GM19351 (cell line): ENCODE data around the gene BBX.

Experiments
- ATAC-seq: cut with Tn5 transposase; IDR thresholded peaks from one replicate; pipeline ENCODE4 v1.9.1; 2021; ENCODE audit warnings: mild to moderate bottlenecking, moderate library complexity; ENCODE audit not compliant: unreplicated experiment

Gene BBX

GRCh38 chr3:107794664-107795443, 272.1 kb downstream of the BBX start:
- ATAC-seq: no peak

GRCh38 chr3:107795514-107796094, 272.8 kb downstream of the BBX start:
- ATAC-seq: no peak

GRCh38 chr3:107796791-107797190, 274.0 kb downstream of the BBX start:
- no peak for ATAC-seq

- ATAC-seq: no peak
Observed at GRCh38 chr3:107797586-107797985, 274.8 kb downstream of the BBX start.

- no peak for ATAC-seq
Observed at GRCh38 chr3:107798381-107798780, 275.6 kb downstream of the BBX start.

- no peak for ATAC-seq
Observed at GRCh38 chr3:107800710-107801109, 277.9 kb downstream of the BBX start.

- ATAC-seq: no peak
Observed at GRCh38 chr3:107803170-107803569, 280.4 kb downstream of the BBX start.

GRCh38 chr3:107806021-107806420, 283.3 kb downstream of the BBX start:
- ATAC-seq: no peak

- no peak for ATAC-seq
Observed at GRCh38 chr3:107806536-107806935, 283.8 kb downstream of the BBX start.

- ATAC-seq: no peak
Observed at GRCh38 chr3:107810171-107811071, 287.7 kb downstream of the BBX start.

GRCh38 chr3:107813026-107813425, 290.3 kb downstream of the BBX start:
- ATAC-seq: no peak

GRCh38 chr3:107816107-107816506, 293.3 kb downstream of the BBX start:
- no peak for ATAC-seq

GRCh38 chr3:107817076-107817475, 294.3 kb downstream of the BBX start:
- ATAC-seq: no peak

- ATAC-seq: no peak
Observed at GRCh38 chr3:107818025-107818424, 295.3 kb downstream of the BBX start.

- no peak for ATAC-seq
Observed at GRCh38 chr3:107819656-107820055, 296.9 kb downstream of the BBX start.

- ATAC-seq: no peak
Observed at GRCh38 chr3:107822308-107822707, 299.5 kb downstream of the BBX start.

GRCh38 chr3:107824822-107825371, 302.1 kb downstream of the BBX start:
- ATAC-seq: no peak

- ATAC-seq: no peak
Observed at GRCh38 chr3:107825556-107825955, 302.8 kb downstream of the BBX start.

GRCh38 chr3:107826727-107827126, 304.0 kb downstream of the BBX start:
- no peak for ATAC-seq

- ATAC-seq: peak; percentile 56
Observed at GRCh38 chr3:107829185-107829584, 306.4 kb downstream of the BBX start.

GRCh38 chr3:107831590-107831989, 308.8 kb downstream of the BBX start:
- no peak for ATAC-seq
